HL-60 (cell line): ENCODE data around the gene NAA25.

ENCODE experiments used
- DNase-seq, 2 experiments: peaks; one replicate each; pipeline ENCODE4 v3.0.0-alpha.2; 2010 to 2020; ENCODE audit warnings: low read depth in 1 of 2, low spot score in 1 of 2
- H3K27ac ChIP-seq: fragments of 250-450 bp; sonication (Bioruptor Pico); replicated peaks from 2 replicates; pipeline ENCODE4 v1.5.1; 2020; ENCODE audit warnings: mild to moderate bottlenecking, moderate library complexity
- H3K27me3 ChIP-seq: fragments of 250-450 bp; sonication (Bioruptor Pico); 2 replicates; pipeline ENCODE4 v1.5.1; 2021; ENCODE audit warnings: mild to moderate bottlenecking, moderate library complexity; ENCODE audit not compliant: insufficient read depth, poor library complexity, severe bottlenecking
- H3K4me3 ChIP-seq: replicated peaks from 2 replicates; pipeline ENCODE4 v1.5.1; 2011; ENCODE audit warnings: mild to moderate bottlenecking, control low read depth, low read length; ENCODE audit not compliant: insufficient read depth
- GABPA ChIP-seq: IDR thresholded peaks from 2 replicates; pipeline ENCODE4 v1.6.1; 2012; ENCODE audit warnings: low read depth
- POLR2AphosphoS5 ChIP-seq: IDR thresholded peaks from 2 replicates; pipeline ENCODE4 v1.6.1; 2012; ENCODE audit warnings: low read depth
- SPI1 ChIP-seq: IDR thresholded peaks from 2 replicates; pipeline ENCODE4 v1.6.1; 2012; ENCODE audit warnings: low read depth, mild to moderate bottlenecking, borderline replicate concordance
- TF ChIP-seq, protein P1 (sequence below): IDR thresholded peaks from one replicate; pipeline ENCODE4 v1.5.1; 2011; ENCODE audit warnings: low read length, control low read depth, inconsistent platforms; ENCODE audit not compliant: insufficient read depth
- TF ChIP-seq, protein P2 (sequence below): IDR thresholded peaks from 2 replicates; pipeline ENCODE4 v1.6.1; 2012; ENCODE audit warnings: low read depth; ENCODE audit not compliant: insufficient replicate concordance

Gene NAA25

DNA sequence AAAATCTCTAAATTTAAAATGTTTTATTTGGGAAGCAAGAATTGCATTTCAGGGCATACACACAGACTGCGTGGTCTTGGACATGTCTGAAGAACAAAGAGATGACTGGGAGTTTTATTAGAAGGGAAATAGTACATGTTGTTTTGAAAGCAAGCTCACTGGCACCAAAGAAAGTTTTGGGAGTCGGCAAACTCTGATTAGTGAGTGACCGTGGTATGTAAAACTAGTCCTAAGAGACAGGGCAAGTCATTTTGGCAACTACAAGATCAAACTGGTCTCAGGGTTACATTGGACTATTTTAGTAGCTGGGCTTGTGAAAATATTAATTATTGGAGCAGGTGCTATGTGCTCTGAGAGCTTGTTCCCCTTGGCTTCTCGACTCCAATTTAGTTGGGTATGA is 110.6 kb downstream of the NAA25 start:
- Histone ChIP-seq H3K27me3 (no peaks in the 10 kb centered on the region), H3K4me3 (no peak overlapping the region), H3K27ac (no peak overlapping the region)
- no peak for DNase-seq
- TF ChIP-seq, protein P1, sequence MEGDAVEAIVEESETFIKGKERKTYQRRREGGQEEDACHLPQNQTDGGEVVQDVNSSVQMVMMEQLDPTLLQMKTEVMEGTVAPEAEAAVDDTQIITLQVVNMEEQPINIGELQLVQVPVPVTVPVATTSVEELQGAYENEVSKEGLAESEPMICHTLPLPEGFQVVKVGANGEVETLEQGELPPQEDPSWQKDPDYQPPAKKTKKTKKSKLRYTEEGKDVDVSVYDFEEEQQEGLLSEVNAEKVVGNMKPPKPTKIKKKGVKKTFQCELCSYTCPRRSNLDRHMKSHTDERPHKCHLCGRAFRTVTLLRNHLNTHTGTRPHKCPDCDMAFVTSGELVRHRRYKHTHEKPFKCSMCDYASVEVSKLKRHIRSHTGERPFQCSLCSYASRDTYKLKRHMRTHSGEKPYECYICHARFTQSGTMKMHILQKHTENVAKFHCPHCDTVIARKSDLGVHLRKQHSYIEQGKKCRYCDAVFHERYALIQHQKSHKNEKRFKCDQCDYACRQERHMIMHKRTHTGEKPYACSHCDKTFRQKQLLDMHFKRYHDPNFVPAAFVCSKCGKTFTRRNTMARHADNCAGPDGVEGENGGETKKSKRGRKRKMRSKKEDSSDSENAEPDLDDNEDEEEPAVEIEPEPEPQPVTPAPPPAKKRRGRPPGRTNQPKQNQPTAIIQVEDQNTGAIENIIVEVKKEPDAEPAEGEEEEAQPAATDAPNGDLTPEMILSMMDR: no peak
- TF ChIP-seq, protein P2, sequence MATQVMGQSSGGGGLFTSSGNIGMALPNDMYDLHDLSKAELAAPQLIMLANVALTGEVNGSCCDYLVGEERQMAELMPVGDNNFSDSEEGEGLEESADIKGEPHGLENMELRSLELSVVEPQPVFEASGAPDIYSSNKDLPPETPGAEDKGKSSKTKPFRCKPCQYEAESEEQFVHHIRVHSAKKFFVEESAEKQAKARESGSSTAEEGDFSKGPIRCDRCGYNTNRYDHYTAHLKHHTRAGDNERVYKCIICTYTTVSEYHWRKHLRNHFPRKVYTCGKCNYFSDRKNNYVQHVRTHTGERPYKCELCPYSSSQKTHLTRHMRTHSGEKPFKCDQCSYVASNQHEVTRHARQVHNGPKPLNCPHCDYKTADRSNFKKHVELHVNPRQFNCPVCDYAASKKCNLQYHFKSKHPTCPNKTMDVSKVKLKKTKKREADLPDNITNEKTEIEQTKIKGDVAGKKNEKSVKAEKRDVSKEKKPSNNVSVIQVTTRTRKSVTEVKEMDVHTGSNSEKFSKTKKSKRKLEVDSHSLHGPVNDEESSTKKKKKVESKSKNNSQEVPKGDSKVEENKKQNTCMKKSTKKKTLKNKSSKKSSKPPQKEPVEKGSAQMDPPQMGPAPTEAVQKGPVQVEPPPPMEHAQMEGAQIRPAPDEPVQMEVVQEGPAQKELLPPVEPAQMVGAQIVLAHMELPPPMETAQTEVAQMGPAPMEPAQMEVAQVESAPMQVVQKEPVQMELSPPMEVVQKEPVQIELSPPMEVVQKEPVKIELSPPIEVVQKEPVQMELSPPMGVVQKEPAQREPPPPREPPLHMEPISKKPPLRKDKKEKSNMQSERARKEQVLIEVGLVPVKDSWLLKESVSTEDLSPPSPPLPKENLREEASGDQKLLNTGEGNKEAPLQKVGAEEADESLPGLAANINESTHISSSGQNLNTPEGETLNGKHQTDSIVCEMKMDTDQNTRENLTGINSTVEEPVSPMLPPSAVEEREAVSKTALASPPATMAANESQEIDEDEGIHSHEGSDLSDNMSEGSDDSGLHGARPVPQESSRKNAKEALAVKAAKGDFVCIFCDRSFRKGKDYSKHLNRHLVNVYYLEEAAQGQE: no peak
- TF ChIP-seq GABPA (no peak), SPI1 (no peak), POLR2AphosphoS5 (no peak)

DNA sequence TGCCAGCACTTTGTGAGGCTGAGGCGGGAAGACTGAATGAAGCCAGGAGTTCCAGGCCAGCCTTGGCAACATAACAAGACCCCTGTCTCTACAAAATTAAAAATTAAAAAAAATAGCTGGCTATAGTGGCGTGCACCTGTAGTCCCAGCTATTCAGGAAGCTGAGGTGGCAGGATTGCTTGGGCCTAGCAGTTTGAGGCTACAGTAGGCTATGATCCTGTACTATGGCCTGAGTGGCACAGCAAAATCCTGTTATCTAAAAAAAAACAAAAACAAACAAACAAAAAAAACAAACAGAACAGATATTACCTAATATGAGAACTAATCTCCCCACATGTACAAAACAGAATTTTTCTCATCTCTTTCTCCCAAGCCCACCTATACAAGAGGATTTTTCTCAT is 111.3 kb downstream of the NAA25 start:
- no peak for DNase-seq
- H3K4me3 ChIP-seq: no peak overlapping the region
- TF ChIP-seq SPI1 (no peak), GABPA (no peak), POLR2AphosphoS5 (no peak)
- TF ChIP-seq, protein P2: no peak
- TF ChIP-seq, protein P1: no peak
- H3K27me3 ChIP-seq: no peaks in the 10 kb centered on the region
- H3K27ac ChIP-seq: no peak overlapping the region

DNA sequence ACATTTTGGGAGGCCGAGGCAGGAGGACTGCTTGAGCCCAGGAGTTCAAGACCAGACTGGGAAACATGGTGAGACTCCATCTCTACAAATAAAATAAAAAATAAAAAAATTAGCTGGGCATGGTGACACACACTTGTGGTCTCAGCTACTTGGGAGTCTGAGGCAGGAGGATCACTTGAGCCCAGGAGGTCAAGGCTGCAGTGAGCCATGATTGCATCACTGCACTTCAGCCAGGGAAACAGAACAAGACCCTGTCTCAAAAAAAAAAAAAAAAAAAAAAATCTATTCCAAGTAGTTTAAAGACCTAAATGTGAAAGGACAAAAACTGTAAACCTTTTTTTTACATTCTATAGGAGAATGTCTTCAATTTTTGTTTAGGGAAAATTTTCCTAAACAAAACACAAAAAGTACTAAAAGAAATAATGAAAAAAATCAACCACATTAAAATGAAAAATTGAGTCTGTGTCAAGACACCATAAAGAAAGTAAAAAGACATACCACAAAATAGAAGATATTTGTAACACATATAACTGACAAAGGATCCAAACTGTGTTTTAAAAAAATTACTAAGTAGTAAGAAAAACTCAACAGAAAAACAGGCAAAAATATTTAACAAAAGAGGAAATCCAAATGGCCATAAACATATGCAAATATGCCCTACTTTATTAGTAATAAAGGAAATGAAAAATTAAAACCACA is 112.7 kb downstream of the NAA25 start:
- no peak for DNase-seq
- H3K4me3 ChIP-seq: no peak overlapping the region
- no peak for TF ChIP-seq GABPA
- no peak for TF ChIP-seq POLR2AphosphoS5
- TF ChIP-seq, protein P2: no peak
- TF ChIP-seq, protein P1: no peak
- no peak for TF ChIP-seq SPI1
- H3K27me3 ChIP-seq: no peaks in the 10 kb centered on the region
- no peak overlapping the region for H3K27ac ChIP-seq
